HG02884 (cell line): ENCODE data around the gene CHEK1.
"Not testable (repeated sequence)": the region's sequence is repeated elsewhere in the genome, so short reads cannot be mapped to it uniquely, and the experiment has no call there.

Source experiments
- ATAC-seq: cut with Tn5 transposase; IDR thresholded peaks from one replicate; pipeline ENCODE4 v1.9.1; 2021; ENCODE audit warnings: mild to moderate bottlenecking, moderate library complexity; ENCODE audit not compliant: unreplicated experiment

CHEK1 gene

DNA sequence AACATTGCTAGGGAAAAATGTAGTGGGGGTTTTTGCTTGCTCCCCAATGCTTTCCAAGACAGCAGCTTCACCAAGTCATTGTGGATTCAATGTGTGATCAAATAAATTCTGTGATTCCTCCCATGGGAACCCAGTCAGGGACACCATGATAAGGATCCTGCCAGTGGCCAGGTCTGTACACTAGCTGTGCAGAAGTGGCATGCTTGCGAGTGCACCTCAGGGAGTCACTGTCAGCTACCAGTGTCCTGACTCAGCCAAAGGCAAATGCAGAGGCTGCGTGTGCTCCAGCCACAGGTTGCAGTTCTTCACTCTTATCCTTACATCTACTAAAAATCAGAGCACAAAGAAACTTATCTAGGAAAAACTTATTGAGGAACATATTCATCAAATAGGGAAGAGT lies 65.0 kb downstream of the CHEK1 start:
- no peak for ATAC-seq

DNA sequence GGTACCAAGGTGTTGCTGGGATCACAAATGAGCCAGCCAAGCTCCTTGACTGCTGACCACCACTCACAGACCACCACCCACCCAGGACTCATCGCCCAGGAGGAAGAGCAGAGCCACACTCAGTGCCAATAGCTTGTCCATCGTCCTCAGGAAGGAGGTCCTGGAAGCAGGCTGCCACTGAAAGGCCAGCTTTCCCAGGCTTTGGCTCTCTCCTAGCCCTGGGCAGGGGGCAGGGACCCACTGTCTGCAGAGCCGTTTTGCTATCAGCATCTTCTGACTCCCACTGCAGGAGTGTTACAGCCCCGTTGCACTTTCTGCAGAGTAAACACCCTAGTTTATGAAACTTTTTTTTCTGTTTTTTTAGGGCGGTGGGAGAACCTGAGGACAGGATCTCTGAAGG lies 67.9 kb downstream of the CHEK1 start:
- ATAC-seq = no peak

DNA sequence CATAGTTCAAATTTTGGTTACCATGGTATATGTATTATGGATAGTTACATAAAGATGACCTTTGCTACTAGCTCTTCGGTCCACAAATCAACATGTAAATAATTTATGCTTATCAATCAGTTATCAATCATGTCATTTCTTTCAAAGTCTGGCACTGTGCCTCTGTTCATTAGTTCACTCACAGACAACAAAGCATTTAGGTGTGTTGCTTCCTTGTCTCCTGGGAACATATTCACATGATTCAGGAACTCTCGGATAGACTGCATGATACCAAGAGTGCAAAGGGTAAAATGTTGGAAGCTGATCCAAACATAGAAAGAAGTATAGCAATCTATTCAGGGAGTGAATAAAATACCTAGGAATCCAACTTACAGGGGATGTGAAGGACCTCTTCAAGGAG lies 70.0 kb downstream of the CHEK1 start:
- ATAC-seq = no peak

DNA sequence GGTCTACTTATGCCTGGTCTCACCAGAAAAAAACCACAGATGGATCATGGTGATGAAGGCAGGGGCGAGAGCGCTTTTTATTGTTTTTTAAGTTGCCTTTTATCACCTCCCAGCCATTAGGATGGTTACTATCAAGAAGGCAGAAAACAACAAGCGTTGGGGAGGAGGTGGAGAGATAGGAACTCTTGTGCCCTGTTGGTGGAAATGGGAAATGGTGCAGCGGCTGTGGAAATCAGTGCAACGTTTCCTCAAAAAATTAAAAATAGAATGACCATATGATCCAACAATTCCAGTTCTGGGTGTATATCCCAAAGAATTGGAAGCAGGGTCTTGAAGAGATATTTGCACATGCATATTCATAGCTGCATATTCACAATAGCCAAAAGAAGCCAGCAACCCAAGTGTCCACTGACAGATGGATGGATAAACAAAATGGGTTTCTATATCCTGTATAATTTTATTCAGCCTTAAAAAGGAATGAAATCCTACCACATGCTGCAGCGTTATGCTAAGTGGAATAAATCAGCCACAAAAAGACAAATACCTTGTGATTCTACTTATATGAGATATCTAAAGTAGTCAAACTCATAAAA lies 76.2 kb downstream of the CHEK1 start:
- ATAC-seq = no peak

GRCh38 chr11:125701858-125702621 lies 77.1 kb downstream of the CHEK1 start:
- ATAC-seq = no peak

- ATAC-seq = not testable (repeated sequence)
These were observed 79.7 kb downstream of the CHEK1 start for GRCh38 chr11:125704686-125705085.

GRCh38 chr11:125720781-125721180 lies 95.8 kb downstream of the CHEK1 start:
- no peak for ATAC-seq

GRCh38 chr11:125724125-125724524 lies 99.2 kb downstream of the CHEK1 start:
- ATAC-seq = no peak
